ENCODE measurements around the gene CCDC40.

The CCDC40 gene

GRCh38 chr17:80114758-80115157 lies 78.3 kb downstream of the CCDC40 start:
- Histone ChIP-seq H3K4me2 (no peak overlapping the region), H3K36me3 (ENCODE audit: insufficient read depth) (no peaks in the 10 kb centered on the region), H3K79me2 (ENCODE audit: insufficient read depth, low read depth) (no peaks in the 10 kb centered on the region), H3K4me1 (ENCODE audit: low read depth, poor library complexity, severe bottlenecking) (no peaks in the 10 kb centered on the region), H3K4me3 (IDR thresholded peaks at IDR 0.05; ENCODE audit: insufficient read depth, low read depth, low read length) (no peak overlapping the region), H3K9ac (no peak overlapping the region), H3K27me3 (ENCODE audit: insufficient read depth, low read depth) (no peaks in the 10 kb centered on the region), H2AFZ (ENCODE audit: low read depth) (no peak overlapping the region), H4K20me1 (ENCODE audit: insufficient read depth) (no peaks in the 10 kb centered on the region), H3K27ac (no peak overlapping the region)
- TF ChIP-seq CTCF (conservative IDR thresholded peaks at IDR 0.05; ENCODE audit: low read depth, low read length), result no peak

- H3K27ac ChIP-seq, result no peak overlapping the region
- H3K36me3 ChIP-seq (ENCODE audit: insufficient read depth), result no peaks in the 10 kb centered on the region
- no peak for TF ChIP-seq CTCF (conservative IDR thresholded peaks at IDR 0.05; ENCODE audit: low read depth, low read length)
- H3K9ac ChIP-seq, result no peak overlapping the region
- H3K79me2 ChIP-seq (ENCODE audit: insufficient read depth, low read depth), result no peaks in the 10 kb centered on the region
- no peak overlapping the region for H3K4me3 ChIP-seq (IDR thresholded peaks at IDR 0.05; ENCODE audit: insufficient read depth, low read depth, low read length)
- no peaks in the 10 kb centered on the region for H4K20me1 ChIP-seq (ENCODE audit: insufficient read depth)
- H3K4me1 ChIP-seq (ENCODE audit: low read depth, poor library complexity, severe bottlenecking), result no peaks in the 10 kb centered on the region
- no peaks in the 10 kb centered on the region for H3K27me3 ChIP-seq (ENCODE audit: insufficient read depth, low read depth)
- H3K4me2 ChIP-seq, result no peak overlapping the region
- no peak overlapping the region for H2AFZ ChIP-seq (ENCODE audit: low read depth)
These were observed 78.7 kb downstream of the CCDC40 start for GRCh38 chr17:80115159-80115558.

GRCh38 chr17:80116276-80116920 lies 80.0 kb downstream of the CCDC40 start:
- no peaks in the 10 kb centered on the region for H3K4me1 ChIP-seq (ENCODE audit: low read depth, poor library complexity, severe bottlenecking)
- H3K4me3 ChIP-seq (IDR thresholded peaks at IDR 0.05; ENCODE audit: insufficient read depth, low read depth, low read length), result no peak overlapping the region
- H3K79me2 ChIP-seq (ENCODE audit: insufficient read depth, low read depth), result no peaks in the 10 kb centered on the region
- H4K20me1 ChIP-seq (ENCODE audit: insufficient read depth), result no peaks in the 10 kb centered on the region
- no peak overlapping the region for H3K27ac ChIP-seq
- no peak overlapping the region for H2AFZ ChIP-seq (ENCODE audit: low read depth)
- no peak overlapping the region for H3K4me2 ChIP-seq
- H3K27me3 ChIP-seq (ENCODE audit: insufficient read depth, low read depth), result no peaks in the 10 kb centered on the region
- TF ChIP-seq CTCF (conservative IDR thresholded peaks at IDR 0.05; ENCODE audit: low read depth, low read length), result no peak
- H3K36me3 ChIP-seq (ENCODE audit: insufficient read depth), result no peaks in the 10 kb centered on the region
- H3K9ac ChIP-seq, result no peak overlapping the region

GRCh38 chr17:80116921-80117380 lies 80.5 kb downstream of the CCDC40 start:
- Histone ChIP-seq H3K4me2 (no peak overlapping the region), H3K27me3 (ENCODE audit: insufficient read depth, low read depth) (no peaks in the 10 kb centered on the region), H3K36me3 (ENCODE audit: insufficient read depth) (no peaks in the 10 kb centered on the region), H3K79me2 (ENCODE audit: insufficient read depth, low read depth) (no peaks in the 10 kb centered on the region), H3K27ac (no peak overlapping the region), H3K4me1 (ENCODE audit: low read depth, poor library complexity, severe bottlenecking) (no peaks in the 10 kb centered on the region), H3K4me3 (IDR thresholded peaks at IDR 0.05; ENCODE audit: insufficient read depth, low read depth, low read length) (no peak overlapping the region), H3K9ac (no peak overlapping the region), H4K20me1 (ENCODE audit: insufficient read depth) (no peaks in the 10 kb centered on the region), H2AFZ (ENCODE audit: low read depth) (no peak overlapping the region)
- no peak for TF ChIP-seq CTCF (conservative IDR thresholded peaks at IDR 0.05; ENCODE audit: low read depth, low read length)
